K562 (cell line): Measurements from ENCODE around the gene ZBTB22. TPM values are rescaled to one million over a fixed set of nuclear protein-coding genes. Genes with fewer than 3 reads are reported as not detected.
A peak's percentile ranks its signal among the peaks of the same experiment; 100 is the strongest.

Experiments used
- CEBPB ChIP-seq: fragments of 450-650 bp; IDR thresholded peaks from 2 replicates; pipeline ENCODE4 v1.6.1; 2016; ENCODE audit warnings: missing genetic modification characterization, missing compliant biosample characterization
- CHD2 ChIP-seq: IDR thresholded peaks from 2 replicates; pipeline ENCODE4 v1.6.1; 2011; ENCODE audit warnings: low read depth, low read length
- EZH2 ChIP-seq: IDR thresholded peaks from 2 replicates; pipeline ENCODE4 v1.6.1; 2012; ENCODE audit warnings: low read depth, mild to moderate bottlenecking, inconsistent platforms, low read length, borderline replicate concordance
- HNRNPUL1 ChIP-seq: fragments of 200-400 bp; formaldehyde crosslinking; IDR thresholded peaks from 2 replicates; pipeline ENCODE4 v1.6.1; 2017; ENCODE audit warnings: low read length
- MIER1 ChIP-seq: fragments of 450-650 bp; IDR thresholded peaks from 2 replicates; pipeline ENCODE4 v1.6.1; 2016; ENCODE audit warnings: antibody characterized with exemption, mild to moderate bottlenecking, low read depth
- NCOA2 ChIP-seq, 2 experiments: fragments of 450-650 bp; IDR thresholded peaks; 2 replicates each; pipeline ENCODE4 v1.6.1; 2018; ENCODE audit warnings: mild to moderate bottlenecking in 2 of 2, moderate library complexity in 1 of 2; ENCODE audit not compliant: partially characterized antibody in 2 of 2
- NR2C1 ChIP-seq, 2 experiments: fragments of 450-650 bp; IDR thresholded peaks; 2 replicates each; pipeline ENCODE4 v1.6.1; 2017; ENCODE audit warnings: mild to moderate bottlenecking in 2 of 2, antibody characterized with exemption in 1 of 2, inconsistent platforms in 1 of 2, missing compliant biosample characterization in 1 of 2, missing genetic modification characterization in 1 of 2
- ZC3H4 ChIP-seq: sonication (generic); formaldehyde crosslinking; IDR thresholded peaks from 2 replicates; pipeline ENCODE4 v1.9.0; 2021; ENCODE audit warnings: missing genetic modification reagents, borderline replicate concordance
- ZNF175 ChIP-seq: fragments of 200-800 bp; sonication (Bioruptor generic); IDR thresholded peaks from 2 replicates; pipeline ENCODE4 v1.6.1; 2016; ENCODE audit warnings: low read depth, mild to moderate bottlenecking, missing genetic modification characterization, missing compliant biosample characterization
- ZNF316 ChIP-seq: fragments of 450-650 bp; IDR thresholded peaks from 2 replicates; pipeline ENCODE4 v1.6.1; 2016
- ZNF644 ChIP-seq: fragments of 200-800 bp; sonication (Bioruptor generic); IDR thresholded peaks from 2 replicates; pipeline ENCODE4 v1.6.1; 2016; ENCODE audit warnings: low read depth, missing genetic modification characterization, missing compliant biosample characterization
- ZNF699 ChIP-seq: fragments of 250-450 bp; sonication (Bioruptor Pico); IDR thresholded peaks from 2 replicates; pipeline ENCODE4 v1.8.0; 2021; ENCODE audit warnings: mild to moderate bottlenecking, moderate library complexity; ENCODE audit not compliant: insufficient replicate concordance
- polyA plus RNA-seq, 8 experiments: library from polyadenylated mRNA; depleted of rRNA in 4 of 8; stranded (reverse) in 5 of 8; unstranded in 3 of 8; fragments of >200 nt; fragmentation: Nextera tagmentation in 2 of 8; fragmentation: Illumina TruSeq in 1 of 8; extraction: Ambion mirVana in 2 of 8; extraction: Trizol in 1 of 8; gene quantifications; 2 replicates each; pipeline versions ENCODE4 v1.2.1 to v1.2.3, GENCODE V29; 2011 to 2014; ENCODE audit warnings: inconsistent platforms in 1 of 8, missing spikeins in 1 of 8
- total RNA-seq, 7 experiments: library from RNA; depleted of rRNA in 6 of 7; stranded (reverse); fragments of >200 nt in 6 of 7; fragmentation: Illumina TruSeq in 2 of 7; extraction: Trizol in 2 of 7; gene quantifications; 2 replicates each; pipeline versions ENCODE4 v1.2.1 to v1.2.3, GENCODE V29; 2011 to 2021; ENCODE audit warnings: low replicate concordance in 1 of 7
- TF ChIP-seq, protein P1 (sequence below): fragments of 250-450 bp; sonication (Bioruptor Pico); IDR thresholded peaks from 2 replicates; pipeline ENCODE4 v1.8.0; 2022; ENCODE audit warnings: moderate library complexity, mild to moderate bottlenecking, inconsistent platforms
- TF ChIP-seq, protein P2 (sequence below): sonication (generic); formaldehyde crosslinking; IDR thresholded peaks from 2 replicates; pipeline ENCODE4 v1.8.0; 2022; ENCODE audit warnings: missing genetic modification reagents, mild to moderate bottlenecking, borderline replicate concordance
- TF ChIP-seq, protein P3 (sequence below): sonication (generic); formaldehyde crosslinking; IDR thresholded peaks from 2 replicates; pipeline ENCODE4 v1.8.1; 2023; ENCODE audit warnings: mild to moderate bottlenecking, missing genetic modification reagents, moderate library complexity
- TF ChIP-seq, protein P4 (sequence below): fragments of 450-650 bp; IDR thresholded peaks from 2 replicates; pipeline ENCODE4 v1.6.1; 2017; ENCODE audit warnings: antibody characterized with exemption, mild to moderate bottlenecking
- TF ChIP-seq, protein P5 (sequence below): fragments of 250-450 bp; sonication (Bioruptor Pico); IDR thresholded peaks from 2 replicates; pipeline ENCODE4 v1.5.0; 2020; ENCODE audit warnings: mild to moderate bottlenecking
- TF ChIP-seq, protein P6 (sequence below): fragments of 450-650 bp; IDR thresholded peaks from 2 replicates; pipeline ENCODE4 v1.6.1; 2016

The ZBTB22 gene
- total and polyA plus RNA-seq, 9 of the 15 experiments (the other 6 are each of a cell fraction or from before 2014, with no cell fraction given) = 0.21 to 11.9 (median 7.1) TPM

GRCh38 chr6:33298773-33299236, 18.7 kb downstream of the ZBTB22 start, which contains the start of gene RGL2 (continued):
- TF ChIP-seq, protein P1, sequence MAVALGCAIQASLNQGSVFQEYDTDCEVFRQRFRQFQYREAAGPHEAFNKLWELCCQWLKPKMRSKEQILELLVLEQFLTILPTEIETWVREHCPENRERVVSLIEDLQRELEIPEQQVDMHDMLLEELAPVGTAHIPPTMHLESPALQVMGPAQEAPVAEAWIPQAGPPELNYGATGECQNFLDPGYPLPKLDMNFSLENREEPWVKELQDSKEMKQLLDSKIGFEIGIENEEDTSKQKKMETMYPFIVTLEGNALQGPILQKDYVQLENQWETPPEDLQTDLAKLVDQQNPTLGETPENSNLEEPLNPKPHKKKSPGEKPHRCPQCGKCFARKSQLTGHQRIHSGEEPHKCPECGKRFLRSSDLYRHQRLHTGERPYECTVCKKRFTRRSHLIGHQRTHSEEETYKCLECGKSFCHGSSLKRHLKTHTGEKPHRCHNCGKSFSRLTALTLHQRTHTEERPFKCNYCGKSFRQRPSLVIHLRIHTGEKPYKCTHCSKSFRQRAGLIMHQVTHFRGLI (CRISPR knock-in tag) = no peak
- TF ChIP-seq, protein P2, sequence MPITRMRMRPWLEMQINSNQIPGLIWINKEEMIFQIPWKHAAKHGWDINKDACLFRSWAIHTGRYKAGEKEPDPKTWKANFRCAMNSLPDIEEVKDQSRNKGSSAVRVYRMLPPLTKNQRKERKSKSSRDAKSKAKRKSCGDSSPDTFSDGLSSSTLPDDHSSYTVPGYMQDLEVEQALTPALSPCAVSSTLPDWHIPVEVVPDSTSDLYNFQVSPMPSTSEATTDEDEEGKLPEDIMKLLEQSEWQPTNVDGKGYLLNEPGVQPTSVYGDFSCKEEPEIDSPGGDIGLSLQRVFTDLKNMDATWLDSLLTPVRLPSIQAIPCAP (CRISPR knock-in tag) = no peak
- TF ChIP-seq, protein P3, sequence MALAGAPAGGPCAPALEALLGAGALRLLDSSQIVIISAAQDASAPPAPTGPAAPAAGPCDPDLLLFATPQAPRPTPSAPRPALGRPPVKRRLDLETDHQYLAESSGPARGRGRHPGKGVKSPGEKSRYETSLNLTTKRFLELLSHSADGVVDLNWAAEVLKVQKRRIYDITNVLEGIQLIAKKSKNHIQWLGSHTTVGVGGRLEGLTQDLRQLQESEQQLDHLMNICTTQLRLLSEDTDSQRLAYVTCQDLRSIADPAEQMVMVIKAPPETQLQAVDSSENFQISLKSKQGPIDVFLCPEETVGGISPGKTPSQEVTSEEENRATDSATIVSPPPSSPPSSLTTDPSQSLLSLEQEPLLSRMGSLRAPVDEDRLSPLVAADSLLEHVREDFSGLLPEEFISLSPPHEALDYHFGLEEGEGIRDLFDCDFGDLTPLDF (CRISPR knock-in tag) = no peak
- TF ChIP-seq HNRNPUL1 = no peak
- TF ChIP-seq, protein P4, sequence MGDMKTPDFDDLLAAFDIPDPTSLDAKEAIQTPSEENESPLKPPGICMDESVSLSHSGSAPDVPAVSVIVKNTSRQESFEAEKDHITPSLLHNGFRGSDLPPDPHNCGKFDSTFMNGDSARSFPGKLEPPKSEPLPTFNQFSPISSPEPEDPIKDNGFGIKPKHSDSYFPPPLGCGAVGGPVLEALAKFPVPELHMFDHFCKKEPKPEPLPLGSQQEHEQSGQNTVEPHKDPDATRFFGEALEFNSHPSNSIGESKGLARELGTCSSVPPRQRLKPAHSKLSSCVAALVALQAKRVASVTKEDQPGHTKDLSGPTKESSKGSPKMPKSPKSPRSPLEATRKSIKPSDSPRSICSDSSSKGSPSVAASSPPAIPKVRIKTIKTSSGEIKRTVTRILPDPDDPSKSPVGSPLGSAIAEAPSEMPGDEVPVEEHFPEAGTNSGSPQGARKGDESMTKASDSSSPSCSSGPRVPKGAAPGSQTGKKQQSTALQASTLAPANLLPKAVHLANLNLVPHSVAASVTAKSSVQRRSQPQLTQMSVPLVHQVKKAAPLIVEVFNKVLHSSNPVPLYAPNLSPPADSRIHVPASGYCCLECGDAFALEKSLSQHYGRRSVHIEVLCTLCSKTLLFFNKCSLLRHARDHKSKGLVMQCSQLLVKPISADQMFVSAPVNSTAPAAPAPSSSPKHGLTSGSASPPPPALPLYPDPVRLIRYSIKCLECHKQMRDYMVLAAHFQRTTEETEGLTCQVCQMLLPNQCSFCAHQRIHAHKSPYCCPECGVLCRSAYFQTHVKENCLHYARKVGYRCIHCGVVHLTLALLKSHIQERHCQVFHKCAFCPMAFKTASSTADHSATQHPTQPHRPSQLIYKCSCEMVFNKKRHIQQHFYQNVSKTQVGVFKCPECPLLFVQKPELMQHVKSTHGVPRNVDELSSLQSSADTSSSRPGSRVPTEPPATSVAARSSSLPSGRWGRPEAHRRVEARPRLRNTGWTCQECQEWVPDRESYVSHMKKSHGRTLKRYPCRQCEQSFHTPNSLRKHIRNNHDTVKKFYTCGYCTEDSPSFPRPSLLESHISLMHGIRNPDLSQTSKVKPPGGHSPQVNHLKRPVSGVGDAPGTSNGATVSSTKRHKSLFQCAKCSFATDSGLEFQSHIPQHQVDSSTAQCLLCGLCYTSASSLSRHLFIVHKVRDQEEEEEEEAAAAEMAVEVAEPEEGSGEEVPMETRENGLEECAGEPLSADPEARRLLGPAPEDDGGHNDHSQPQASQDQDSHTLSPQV = no peak
- TF ChIP-seq CEBPB = no peak
- TF ChIP-seq, protein P5, sequence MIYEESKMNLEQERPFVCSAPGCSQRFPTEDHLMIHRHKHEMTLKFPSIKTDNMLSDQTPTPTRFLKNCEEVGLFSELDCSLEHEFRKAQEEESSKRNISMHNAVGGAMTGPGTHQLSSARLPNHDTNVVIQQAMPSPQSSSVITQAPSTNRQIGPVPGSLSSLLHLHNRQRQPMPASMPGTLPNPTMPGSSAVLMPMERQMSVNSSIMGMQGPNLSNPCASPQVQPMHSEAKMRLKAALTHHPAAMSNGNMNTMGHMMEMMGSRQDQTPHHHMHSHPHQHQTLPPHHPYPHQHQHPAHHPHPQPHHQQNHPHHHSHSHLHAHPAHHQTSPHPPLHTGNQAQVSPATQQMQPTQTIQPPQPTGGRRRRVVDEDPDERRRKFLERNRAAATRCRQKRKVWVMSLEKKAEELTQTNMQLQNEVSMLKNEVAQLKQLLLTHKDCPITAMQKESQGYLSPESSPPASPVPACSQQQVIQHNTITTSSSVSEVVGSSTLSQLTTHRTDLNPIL (CRISPR knock-in tag) = no peak
- TF ChIP-seq ZNF644 (tag) = no peak
- TF ChIP-seq ZC3H4 (CRISPR knock-in tag) = peak; percentile 73; the same call in 1 of the 2 replicates
- no peak for TF ChIP-seq NR2C1 (IDR thresholded peaks at IDR 0.05)
- no peak for TF ChIP-seq NR2C1 (tag; IDR thresholded peaks at IDR 0.05)
- TF ChIP-seq EZH2 = no peak
- TF ChIP-seq, protein P6, sequence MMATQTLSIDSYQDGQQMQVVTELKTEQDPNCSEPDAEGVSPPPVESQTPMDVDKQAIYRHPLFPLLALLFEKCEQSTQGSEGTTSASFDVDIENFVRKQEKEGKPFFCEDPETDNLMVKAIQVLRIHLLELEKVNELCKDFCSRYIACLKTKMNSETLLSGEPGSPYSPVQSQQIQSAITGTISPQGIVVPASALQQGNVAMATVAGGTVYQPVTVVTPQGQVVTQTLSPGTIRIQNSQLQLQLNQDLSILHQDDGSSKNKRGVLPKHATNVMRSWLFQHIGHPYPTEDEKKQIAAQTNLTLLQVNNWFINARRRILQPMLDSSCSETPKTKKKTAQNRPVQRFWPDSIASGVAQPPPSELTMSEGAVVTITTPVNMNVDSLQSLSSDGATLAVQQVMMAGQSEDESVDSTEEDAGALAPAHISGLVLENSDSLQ = no peak
- no peak for TF ChIP-seq ZNF699 (CRISPR knock-in tag)
- no peak for TF ChIP-seq NCOA2 (IDR thresholded peaks at IDR 0.05; ENCODE audit: partially characterized antibody in 2 of 2)
- no peak for TF ChIP-seq ZNF175
- no peak for TF ChIP-seq CHD2
- no peak for TF ChIP-seq ZNF316
- TF ChIP-seq MIER1 = no peak; the same call in 1 of the 2 replicates
